ENCODE results near the gene DNAL1. TPM values are rescaled to one million over a fixed set of nuclear protein-coding genes. Genes with fewer than 3 reads are reported as not detected.
"Not testable (repeated sequence)": the region's sequence is repeated elsewhere in the genome, so short reads cannot be mapped to it uniquely, and the experiment has no call there.

DNAL1 gene
- total RNA-seq, 1 experiment from 2014 or later: 15.2 TPM

- DNase-seq: peak; percentile 68
- H3K4me1 Mint-ChIP-seq (ENCODE audit: low read depth, unreplicated experiment): no peaks in the 10 kb centered on the region
- intact Hi-C loops (cut with micrococcal nuclease; ENCODE audit: unreplicated experiment): loop anchor here (1.0 to 5.0 kb wide), 4 partner anchors 125 to 339 kb away; partner anchors contain the start of gene RIOX1
Measured at GRCh38 chr14:73633116-73634010, 11.4 kb upstream of the DNAL1 start.

GRCh38 chr14:73634011-73634833 lies 10.6 kb upstream of the DNAL1 start:
- peak; percentile 52 for DNase-seq
- Mint-ChIP-seq H3K4me3 (ENCODE audit: low read depth, unreplicated experiment) (peak overlapping the region; percentile 79), H3K27ac (ENCODE audit: unreplicated experiment) (no peak overlapping the region), H3K9me3 (ENCODE audit: low read depth, unreplicated experiment) (no peaks in the 10 kb centered on the region), H3K27me3 (ENCODE audit: unreplicated experiment) (no peaks in the 10 kb centered on the region), H3K36me3 (ENCODE audit: insufficient read depth, unreplicated experiment) (peaks cover 8% of the 10 kb centered on the region), H3K4me1 (ENCODE audit: low read depth, unreplicated experiment) (no peaks in the 10 kb centered on the region)
- intact Hi-C loops (cut with micrococcal nuclease; ENCODE audit: unreplicated experiment): loop anchor here (5.0 kb wide), 1 partner anchor 142 kb away; the partner anchor contains the start of gene RIOX1
- BruUV-seq (replicated peaks): no TSS peak
- no peak for TF ChIP-seq CTCF (IDR thresholded peaks at IDR 0.05; ENCODE audit: unreplicated experiment)
- CTCF ChIA-PET: interaction anchor here (0.6 to 2.0 kb wide), 4 partner anchors 11 to 223 kb away, joined by 3 to 26 read pairs (median 3); partner anchors contain the start of gene DNAL1

More at GRCh38 chr14:73633116-73634010, 11.4 kb upstream of the DNAL1 start:
- Mint-ChIP-seq H3K36me3 (ENCODE audit: insufficient read depth, unreplicated experiment) (peaks cover 8% of the 10 kb centered on the region), H3K27me3 (ENCODE audit: unreplicated experiment) (no peaks in the 10 kb centered on the region), H3K4me3 (ENCODE audit: low read depth, unreplicated experiment) (peak overlapping the region; percentile 79), H3K9me3 (ENCODE audit: low read depth, unreplicated experiment) (no peaks in the 10 kb centered on the region), H3K27ac (ENCODE audit: unreplicated experiment) (no peak overlapping the region)
- TF ChIP-seq CTCF (IDR thresholded peaks at IDR 0.05; ENCODE audit: unreplicated experiment): peak; percentile 73
- CTCF ChIA-PET: interaction anchor here (0.7 to 2.0 kb wide), 4 partner anchors 20 to 175 kb away, joined by 4 to 26 read pairs (median 6); no protein-coding TSS in a partner anchor
- BruUV-seq (replicated peaks): no TSS peak

DNA sequence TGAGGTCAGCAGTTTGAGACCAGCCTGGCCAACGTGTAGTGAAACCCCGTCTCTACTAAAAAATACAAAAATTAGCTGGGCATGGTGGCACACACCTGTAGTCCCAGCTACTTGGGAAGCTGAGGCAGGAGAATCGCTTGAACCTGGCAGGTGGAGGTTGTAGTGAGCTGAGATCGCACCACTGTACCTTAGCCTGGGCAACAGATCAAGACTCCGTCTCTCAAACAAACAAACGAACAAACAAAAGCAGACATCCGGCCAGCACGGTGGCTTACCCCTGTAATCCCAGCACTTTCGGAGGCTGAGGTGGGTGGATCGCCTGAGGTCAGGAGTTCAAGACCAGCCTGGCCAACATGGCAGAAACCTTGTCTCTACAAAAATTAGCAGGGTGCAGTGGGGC lies 8.4 kb upstream of the DNAL1 start:
- H3K27me3 Mint-ChIP-seq (ENCODE audit: unreplicated experiment); DNase-seq; H3K36me3 Mint-ChIP-seq (ENCODE audit: insufficient read depth, unreplicated experiment); H3K27ac Mint-ChIP-seq (ENCODE audit: unreplicated experiment); intact Hi-C loops (cut with micrococcal nuclease; ENCODE audit: unreplicated experiment); H3K4me1 Mint-ChIP-seq (ENCODE audit: low read depth, unreplicated experiment); BruUV-seq (replicated peaks); H3K9me3 Mint-ChIP-seq (ENCODE audit: low read depth, unreplicated experiment); H3K4me3 Mint-ChIP-seq (ENCODE audit: low read depth, unreplicated experiment): not testable (repeated sequence)
- CTCF ChIA-PET: interaction anchor here (0.6 to 0.7 kb wide), 2 partner anchors 59 to 65 kb away, joined by 4 read pairs; no protein-coding TSS in a partner anchor

- H3K4me3 Mint-ChIP-seq (ENCODE audit: low read depth, unreplicated experiment): no peak overlapping the region
- intact Hi-C loops (cut with micrococcal nuclease; ENCODE audit: unreplicated experiment): no loop called here
- BruUV-seq (replicated peaks): no TSS peak
- CTCF ChIA-PET: no interaction called here
- no peaks in the 10 kb centered on the region for H3K4me1 Mint-ChIP-seq (ENCODE audit: low read depth, unreplicated experiment)
- no peak overlapping the region for H3K27ac Mint-ChIP-seq (ENCODE audit: unreplicated experiment)
- peaks cover 8% of the 10 kb centered on the region for H3K36me3 Mint-ChIP-seq (ENCODE audit: insufficient read depth, unreplicated experiment)
- no peaks in the 10 kb centered on the region for H3K27me3 Mint-ChIP-seq (ENCODE audit: unreplicated experiment)
- DNase-seq: no peak
- no peak for TF ChIP-seq CTCF (IDR thresholded peaks at IDR 0.05; ENCODE audit: unreplicated experiment)
- H3K9me3 Mint-ChIP-seq (ENCODE audit: low read depth, unreplicated experiment): no peaks in the 10 kb centered on the region
Measured at GRCh38 chr14:73637830-73638229, 7.0 kb upstream of the DNAL1 start.

All from Calu3 (cell line).